ENCODE measurements around the gene SAT2.
"Not testable (repeated sequence)": the region's sequence is repeated elsewhere in the genome, so short reads cannot be mapped to it uniquely, and the experiment has no call there.

SAT2 gene

GRCh38 chr17:7633093-7633492 is 5.5 kb upstream of the SAT2 start:
- DNase-seq: no peak

- no peak for DNase-seq
Measured at GRCh38 chr17:7632492-7632894, 4.9 kb upstream of the SAT2 start.

- DNase-seq: no peak
Measured at GRCh38 chr17:7631398-7632380, 4.1 kb upstream of the SAT2 start.

- DNase-seq: no peak
Measured at GRCh38 chr17:7629939-7630571, 2.4 kb upstream of the SAT2 start, which contains the start of gene SHBG. Gene SHBG, plus strand, starts transcription at chr17:7630135. Its CDS starts 38 bp downstream, at chr17:7630173.

- DNase-seq: no peak
Measured at GRCh38 chr17:7626956-7627249, 718 bp downstream of the SAT2 start.

- DNase-seq: no peak
Measured at GRCh38 chr17:7626307-7626706, 1.3 kb downstream of the SAT2 start.

GRCh38 chr17:7625749-7626148 is 1.9 kb downstream of the SAT2 start:
- DNase-seq: not testable (repeated sequence)

- DNase-seq: no peak
Measured at GRCh38 chr17:7623661-7624060, 4.0 kb downstream of the SAT2 start.

GRCh38 chr17:7620835-7621234 is 6.8 kb downstream of the SAT2 start:
- DNase-seq: no peak

- DNase-seq: no peak
Measured at GRCh38 chr17:7618608-7619007, 9.0 kb downstream of the SAT2 start.

- DNase-seq: no peak
Measured at GRCh38 chr17:7615265-7615747, 12.3 kb downstream of the SAT2 start.

GRCh38 chr17:7614425-7615264 is 13.0 kb downstream of the SAT2 start, which contains the start of gene FXR2:
Gene FXR2, minus strand, starts transcription at chr17:7614897. Its CDS starts 365 bp downstream, at chr17:7614532.
- peak; percentile 97 for DNase-seq

- no peak for DNase-seq
Measured at GRCh38 chr17:7613769-7614424, 13.7 kb downstream of the SAT2 start.

- DNase-seq: no peak
Measured at GRCh38 chr17:7612294-7612640, 15.4 kb downstream of the SAT2 start.

GRCh38 chr17:7611635-7612293 is 15.9 kb downstream of the SAT2 start:
- DNase-seq: no peak

GRCh38 chr17:7610641-7611040 is 17.0 kb downstream of the SAT2 start:
- no peak for DNase-seq

GRCh38 chr17:7606280-7606679 is 21.3 kb downstream of the SAT2 start:
- DNase-seq: no peak

- not testable (repeated sequence) for DNase-seq
Measured at GRCh38 chr17:7597561-7597960, 30.1 kb downstream of the SAT2 start.

GRCh38 chr17:7593296-7593695 is 34.3 kb downstream of the SAT2 start:
- no peak for DNase-seq

GRCh38 chr17:7592422-7593021 is 35.1 kb downstream of the SAT2 start:
- no peak for DNase-seq

- no peak for DNase-seq
Measured at GRCh38 chr17:7591596-7591995, 36.0 kb downstream of the SAT2 start.

- DNase-seq: no peak
Measured at GRCh38 chr17:7590743-7591142, 36.9 kb downstream of the SAT2 start.
